HepG2 (cell line): ENCODE data around the gene SFI1.
"Not testable (repeated sequence)": the region's sequence is repeated elsewhere in the genome, so short reads cannot be mapped to it uniquely, and the experiment has no call there.

Experiments
- ATF7 ChIP-seq, 2 experiments: fragments of 450-650 bp in 1 of 2; sonication (generic) in 1 of 2; formaldehyde crosslinking in 1 of 2; IDR thresholded peaks; 2 replicates each; pipeline versions ENCODE4 v1.4.0 to v1.6.1; 2016 to 2020; ENCODE audit warnings: antibody characterized with exemption in 1 of 2, mild to moderate bottlenecking in 1 of 2, missing genetic modification reagents in 1 of 2
- FOXA3 ChIP-seq: IDR thresholded peaks from 2 replicates; pipeline ENCODE4 v1.6.1; 2016; ENCODE audit warnings: missing genetic modification reagents, missing compliant biosample characterization
- FOXP4 ChIP-seq: sonication (generic); formaldehyde crosslinking; IDR thresholded peaks from 2 replicates; pipeline ENCODE4 v1.4.0; 2020; ENCODE audit warnings: missing genetic modification reagents
- HDAC2 ChIP-seq: sonication (generic); formaldehyde crosslinking; IDR thresholded peaks from 2 replicates; pipeline ENCODE4 v1.4.0; 2020; ENCODE audit warnings: missing genetic modification reagents
- IKZF1 ChIP-seq: fragments of 450-650 bp; IDR thresholded peaks from 2 replicates; pipeline ENCODE4 v1.7.1; 2016
- NFIB ChIP-seq: sonication (generic); formaldehyde crosslinking; IDR thresholded peaks from 2 replicates; pipeline ENCODE4 v1.9.0; 2021; ENCODE audit warnings: missing genetic modification reagents, mild to moderate bottlenecking, borderline replicate concordance
- POLR2A ChIP-seq, 2 experiments: IDR thresholded peaks; 2 replicates each; pipeline ENCODE4 v1.6.1; 2011; ENCODE audit warnings: low read depth in 2 of 2, low read length in 2 of 2, mild to moderate bottlenecking in 1 of 2, moderate library complexity in 1 of 2; ENCODE audit not compliant: insufficient read depth in 1 of 2
- SMC3 ChIP-seq: IDR thresholded peaks from 2 replicates; pipeline ENCODE4 v1.6.1; 2011; ENCODE audit warnings: low read length, improper control_type of control experiment
- ZBTB37 ChIP-seq: sonication (generic); formaldehyde crosslinking; IDR thresholded peaks from 2 replicates; pipeline ENCODE4 v1.4.0; 2020; ENCODE audit warnings: mild to moderate bottlenecking, missing genetic modification reagents
- ZNF891 ChIP-seq: sonication (generic); formaldehyde crosslinking; IDR thresholded peaks from 2 replicates; pipeline ENCODE4 v1.5.0; 2020; ENCODE audit warnings: mild to moderate bottlenecking, missing genetic modification reagents
- TF ChIP-seq, protein P1 (sequence below), 2 experiments: fragments of 450-650 bp in 1 of 2; sonication (generic) in 1 of 2; formaldehyde crosslinking; IDR thresholded peaks; 2 replicates each; pipeline versions ENCODE4 v1.5.0 to v1.8.0; 2020 to 2022; ENCODE audit warnings: mild to moderate bottlenecking in 1 of 2, missing genetic modification reagents in 1 of 2
- TF ChIP-seq, protein P2 (sequence below), 2 experiments: fragments of 450-650 bp in 1 of 2; sonication (generic) in 1 of 2; formaldehyde crosslinking in 1 of 2; IDR thresholded peaks; 2 replicates each; pipeline versions ENCODE4 v1.6.1 to v1.8.0; 2016 to 2022; ENCODE audit warnings: antibody characterized with exemption in 1 of 2, mild to moderate bottlenecking in 1 of 2, missing genetic modification reagents in 1 of 2
- TF ChIP-seq, protein P3 (sequence below): sonication (generic); formaldehyde crosslinking; IDR thresholded peaks from 2 replicates; pipeline ENCODE4 v1.4.0; 2020; ENCODE audit warnings: missing genetic modification reagents, borderline replicate concordance
- TF ChIP-seq, protein P4 (sequence below): sonication (generic); formaldehyde crosslinking; IDR thresholded peaks from 2 replicates; pipeline ENCODE4 v1.8.0; 2022; ENCODE audit warnings: mild to moderate bottlenecking, missing genetic modification reagents; ENCODE audit not compliant: insufficient replicate concordance

GRCh38 chr22:31540166-31540565 is 43.8 kb downstream of the SFI1 start:
- not testable (repeated sequence) for TF ChIP-seq ZNF891 (CRISPR knock-in tag); NFIB (CRISPR knock-in tag); SMC3; FOXA3 (CRISPR knock-in tag); ZBTB37; POLR2A (IDR thresholded peaks at IDR 0.05; ENCODE audit: insufficient read depth in 1 of 2, low read depth in 2 of 2, low read length in 2 of 2); ATF7 (IDR thresholded peaks at IDR 0.05); ATF7 (CRISPR knock-in tag; IDR thresholded peaks at IDR 0.05); HDAC2; IKZF1; FOXP4
- TF ChIP-seq, protein P1, sequence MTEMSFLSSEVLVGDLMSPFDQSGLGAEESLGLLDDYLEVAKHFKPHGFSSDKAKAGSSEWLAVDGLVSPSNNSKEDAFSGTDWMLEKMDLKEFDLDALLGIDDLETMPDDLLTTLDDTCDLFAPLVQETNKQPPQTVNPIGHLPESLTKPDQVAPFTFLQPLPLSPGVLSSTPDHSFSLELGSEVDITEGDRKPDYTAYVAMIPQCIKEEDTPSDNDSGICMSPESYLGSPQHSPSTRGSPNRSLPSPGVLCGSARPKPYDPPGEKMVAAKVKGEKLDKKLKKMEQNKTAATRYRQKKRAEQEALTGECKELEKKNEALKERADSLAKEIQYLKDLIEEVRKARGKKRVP (CRISPR knock-in tag; IDR thresholded peaks at IDR 0.05), result not testable (repeated sequence)
- TF ChIP-seq, protein P2, sequence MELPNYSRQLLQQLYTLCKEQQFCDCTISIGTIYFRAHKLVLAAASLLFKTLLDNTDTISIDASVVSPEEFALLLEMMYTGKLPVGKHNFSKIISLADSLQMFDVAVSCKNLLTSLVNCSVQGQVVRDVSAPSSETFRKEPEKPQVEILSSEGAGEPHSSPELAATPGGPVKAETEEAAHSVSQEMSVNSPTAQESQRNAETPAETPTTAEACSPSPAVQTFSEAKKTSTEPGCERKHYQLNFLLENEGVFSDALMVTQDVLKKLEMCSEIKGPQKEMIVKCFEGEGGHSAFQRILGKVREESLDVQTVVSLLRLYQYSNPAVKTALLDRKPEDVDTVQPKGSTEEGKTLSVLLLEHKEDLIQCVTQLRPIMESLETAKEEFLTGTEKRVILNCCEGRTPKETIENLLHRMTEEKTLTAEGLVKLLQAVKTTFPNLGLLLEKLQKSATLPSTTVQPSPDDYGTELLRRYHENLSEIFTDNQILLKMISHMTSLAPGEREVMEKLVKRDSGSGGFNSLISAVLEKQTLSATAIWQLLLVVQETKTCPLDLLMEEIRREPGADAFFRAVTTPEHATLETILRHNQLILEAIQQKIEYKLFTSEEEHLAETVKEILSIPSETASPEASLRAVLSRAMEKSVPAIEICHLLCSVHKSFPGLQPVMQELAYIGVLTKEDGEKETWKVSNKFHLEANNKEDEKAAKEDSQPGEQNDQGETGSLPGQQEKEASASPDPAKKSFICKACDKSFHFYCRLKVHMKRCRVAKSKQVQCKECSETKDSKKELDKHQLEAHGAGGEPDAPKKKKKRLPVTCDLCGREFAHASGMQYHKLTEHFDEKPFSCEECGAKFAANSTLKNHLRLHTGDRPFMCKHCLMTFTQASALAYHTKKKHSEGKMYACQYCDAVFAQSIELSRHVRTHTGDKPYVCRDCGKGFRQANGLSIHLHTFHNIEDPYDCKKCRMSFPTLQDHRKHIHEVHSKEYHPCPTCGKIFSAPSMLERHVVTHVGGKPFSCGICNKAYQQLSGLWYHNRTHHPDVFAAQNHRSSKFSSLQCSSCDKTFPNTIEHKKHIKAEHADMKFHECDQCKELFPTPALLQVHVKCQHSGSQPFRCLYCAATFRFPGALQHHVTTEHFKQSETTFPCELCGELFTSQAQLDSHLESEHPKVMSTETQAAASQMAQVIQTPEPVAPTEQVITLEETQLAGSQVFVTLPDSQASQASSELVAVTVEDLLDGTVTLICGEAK (IDR thresholded peaks at IDR 0.05), result not testable (repeated sequence)
- TF ChIP-seq, protein P2 (CRISPR knock-in tag; IDR thresholded peaks at IDR 0.05), result not testable (repeated sequence)
- TF ChIP-seq, protein P3, sequence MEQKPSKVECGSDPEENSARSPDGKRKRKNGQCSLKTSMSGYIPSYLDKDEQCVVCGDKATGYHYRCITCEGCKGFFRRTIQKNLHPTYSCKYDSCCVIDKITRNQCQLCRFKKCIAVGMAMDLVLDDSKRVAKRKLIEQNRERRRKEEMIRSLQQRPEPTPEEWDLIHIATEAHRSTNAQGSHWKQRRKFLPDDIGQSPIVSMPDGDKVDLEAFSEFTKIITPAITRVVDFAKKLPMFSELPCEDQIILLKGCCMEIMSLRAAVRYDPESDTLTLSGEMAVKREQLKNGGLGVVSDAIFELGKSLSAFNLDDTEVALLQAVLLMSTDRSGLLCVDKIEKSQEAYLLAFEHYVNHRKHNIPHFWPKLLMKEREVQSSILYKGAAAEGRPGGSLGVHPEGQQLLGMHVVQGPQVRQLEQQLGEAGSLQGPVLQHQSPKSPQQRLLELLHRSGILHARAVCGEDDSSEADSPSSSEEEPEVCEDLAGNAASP (CRISPR knock-in tag), result not testable (repeated sequence)
- TF ChIP-seq, protein P4, sequence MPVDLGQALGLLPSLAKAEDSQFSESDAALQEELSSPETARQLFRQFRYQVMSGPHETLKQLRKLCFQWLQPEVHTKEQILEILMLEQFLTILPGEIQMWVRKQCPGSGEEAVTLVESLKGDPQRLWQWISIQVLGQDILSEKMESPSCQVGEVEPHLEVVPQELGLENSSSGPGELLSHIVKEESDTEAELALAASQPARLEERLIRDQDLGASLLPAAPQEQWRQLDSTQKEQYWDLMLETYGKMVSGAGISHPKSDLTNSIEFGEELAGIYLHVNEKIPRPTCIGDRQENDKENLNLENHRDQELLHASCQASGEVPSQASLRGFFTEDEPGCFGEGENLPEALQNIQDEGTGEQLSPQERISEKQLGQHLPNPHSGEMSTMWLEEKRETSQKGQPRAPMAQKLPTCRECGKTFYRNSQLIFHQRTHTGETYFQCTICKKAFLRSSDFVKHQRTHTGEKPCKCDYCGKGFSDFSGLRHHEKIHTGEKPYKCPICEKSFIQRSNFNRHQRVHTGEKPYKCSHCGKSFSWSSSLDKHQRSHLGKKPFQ (CRISPR knock-in tag), result not testable (repeated sequence)
